ENCODE data around the gene B4GALT5. TPM values are rescaled to one million over a fixed set of nuclear protein-coding genes. Genes with fewer than 3 reads are reported as not detected.

B4GALT5 gene
- polyA plus RNA-seq, 1 experiment = 32.5 TPM

GRCh38 chr20:49758781-49759180, 45.1 kb upstream of the B4GALT5 start:
- Histone ChIP-seq H3K27ac (ENCODE audit: low read depth, low read length) (no peak overlapping the region), H3K27me3 (ENCODE audit: control insufficient read depth, insufficient read depth, low read length) (peaks cover 31% of the 10 kb centered on the region), H3K9me3 (ENCODE audit: control insufficient read depth, insufficient read depth, low read length) (no peaks in the 10 kb centered on the region), H3K4me3 (ENCODE audit: low read depth, low read length) (no peak overlapping the region)
- no peak for DNase-seq (ENCODE audit: low read depth, low spot score)
- ChIA-PET POLR2A (no interaction called here), CTCF (no interaction called here)
- TF ChIP-seq, protein P1, sequence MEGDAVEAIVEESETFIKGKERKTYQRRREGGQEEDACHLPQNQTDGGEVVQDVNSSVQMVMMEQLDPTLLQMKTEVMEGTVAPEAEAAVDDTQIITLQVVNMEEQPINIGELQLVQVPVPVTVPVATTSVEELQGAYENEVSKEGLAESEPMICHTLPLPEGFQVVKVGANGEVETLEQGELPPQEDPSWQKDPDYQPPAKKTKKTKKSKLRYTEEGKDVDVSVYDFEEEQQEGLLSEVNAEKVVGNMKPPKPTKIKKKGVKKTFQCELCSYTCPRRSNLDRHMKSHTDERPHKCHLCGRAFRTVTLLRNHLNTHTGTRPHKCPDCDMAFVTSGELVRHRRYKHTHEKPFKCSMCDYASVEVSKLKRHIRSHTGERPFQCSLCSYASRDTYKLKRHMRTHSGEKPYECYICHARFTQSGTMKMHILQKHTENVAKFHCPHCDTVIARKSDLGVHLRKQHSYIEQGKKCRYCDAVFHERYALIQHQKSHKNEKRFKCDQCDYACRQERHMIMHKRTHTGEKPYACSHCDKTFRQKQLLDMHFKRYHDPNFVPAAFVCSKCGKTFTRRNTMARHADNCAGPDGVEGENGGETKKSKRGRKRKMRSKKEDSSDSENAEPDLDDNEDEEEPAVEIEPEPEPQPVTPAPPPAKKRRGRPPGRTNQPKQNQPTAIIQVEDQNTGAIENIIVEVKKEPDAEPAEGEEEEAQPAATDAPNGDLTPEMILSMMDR (IDR thresholded peaks at IDR 0.05; ENCODE audit: low read depth, low read length) = no peak

DNA sequence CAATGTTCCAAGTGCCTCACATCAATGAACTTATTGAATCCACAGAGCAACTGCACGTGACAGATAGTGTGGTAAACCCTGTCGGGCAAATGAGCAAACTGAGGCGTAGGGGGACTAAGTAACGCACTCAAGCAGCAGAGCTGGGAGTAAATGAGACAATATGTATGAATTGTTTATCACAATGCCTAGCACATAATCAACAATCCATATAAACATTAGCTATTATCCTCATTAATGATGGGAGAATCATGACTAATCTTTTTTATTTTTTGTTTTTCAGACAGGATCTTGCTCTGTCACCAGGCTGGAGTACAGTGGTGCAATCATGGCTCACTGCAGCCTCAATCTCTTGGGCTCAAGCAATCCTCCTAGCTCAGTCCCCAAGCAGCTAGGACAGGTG, 43.9 kb upstream of the B4GALT5 start:
- TF ChIP-seq, protein P1 (IDR thresholded peaks at IDR 0.05; ENCODE audit: low read depth, low read length) = no peak
- no peak for DNase-seq (ENCODE audit: low read depth, low spot score)
- H3K27me3 ChIP-seq (ENCODE audit: control insufficient read depth, insufficient read depth, low read length) = peaks cover 31% of the 10 kb centered on the region
- no peak overlapping the region for H3K4me3 ChIP-seq (ENCODE audit: low read depth, low read length)
- no peaks in the 10 kb centered on the region for H3K9me3 ChIP-seq (ENCODE audit: control insufficient read depth, insufficient read depth, low read length)
- ChIA-PET POLR2A (no interaction called here), CTCF (no interaction called here)
- no peak overlapping the region for H3K27ac ChIP-seq (ENCODE audit: low read depth, low read length)

GRCh38 chr20:49756241-49756640, 42.6 kb upstream of the B4GALT5 start:
- H3K4me3 ChIP-seq (ENCODE audit: low read depth, low read length) = no peak overlapping the region
- H3K27ac ChIP-seq (ENCODE audit: low read depth, low read length) = no peak overlapping the region
- no peaks in the 10 kb centered on the region for H3K9me3 ChIP-seq (ENCODE audit: control insufficient read depth, insufficient read depth, low read length)
- TF ChIP-seq, protein P1 (IDR thresholded peaks at IDR 0.05; ENCODE audit: low read depth, low read length) = no peak
- H3K27me3 ChIP-seq (ENCODE audit: control insufficient read depth, insufficient read depth, low read length) = peaks cover 29% of the 10 kb centered on the region
- ChIA-PET CTCF (no interaction called here), POLR2A (no interaction called here)
- DNase-seq (ENCODE audit: low read depth, low spot score) = no peak

DNA sequence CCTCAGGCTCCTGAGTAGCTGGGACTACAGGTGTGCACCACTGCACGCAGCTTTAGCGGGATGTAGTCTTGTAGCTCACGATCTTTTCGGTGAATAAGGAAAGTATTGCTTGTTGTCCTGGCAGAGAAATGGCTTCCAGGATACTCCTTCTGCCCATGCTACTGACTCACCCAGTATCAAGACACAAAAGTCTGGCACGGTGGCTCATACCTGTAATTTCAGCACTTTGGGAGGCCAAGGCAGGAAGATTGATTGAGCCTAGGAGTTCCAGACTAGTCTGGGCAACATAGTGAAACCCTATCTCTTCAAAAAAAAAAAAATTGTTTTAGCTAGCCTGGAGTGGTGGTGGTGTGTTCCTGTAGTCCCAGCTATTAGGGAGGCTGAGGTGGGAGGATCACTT, 40.9 kb upstream of the B4GALT5 start:
- H3K27ac ChIP-seq (ENCODE audit: low read depth, low read length) = no peak overlapping the region

DNA sequence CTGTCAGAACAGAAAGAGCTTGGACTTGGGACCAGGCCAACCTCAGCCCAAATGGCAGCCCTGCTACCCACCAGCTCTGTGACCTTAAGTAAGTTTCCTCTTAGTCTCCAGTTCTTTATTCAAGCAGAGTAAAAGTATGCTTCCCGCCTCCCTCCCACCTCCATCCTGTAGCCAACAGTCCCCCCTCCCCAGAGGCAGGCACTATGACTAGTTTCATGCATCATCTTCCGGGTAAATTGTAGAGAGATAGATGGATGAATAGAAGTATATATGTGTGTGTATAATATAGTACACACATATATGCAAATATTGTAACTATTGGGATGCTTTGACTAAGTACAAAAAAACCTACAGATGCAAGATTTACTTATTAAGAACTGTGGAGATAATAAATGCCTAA, 39.5 kb upstream of the B4GALT5 start:
- Histone ChIP-seq H3K27ac (ENCODE audit: low read depth, low read length) (no peak overlapping the region), H3K9me3 (ENCODE audit: control insufficient read depth, insufficient read depth, low read length) (no peaks in the 10 kb centered on the region), H3K27me3 (ENCODE audit: control insufficient read depth, insufficient read depth, low read length) (peaks cover 22% of the 10 kb centered on the region), H3K4me3 (ENCODE audit: low read depth, low read length) (no peak overlapping the region)
- TF ChIP-seq, protein P1 (IDR thresholded peaks at IDR 0.05; ENCODE audit: low read depth, low read length) = no peak
- CTCF ChIA-PET = no interaction called here
- POLR2A ChIA-PET = no interaction called here
- no peak for DNase-seq (ENCODE audit: low read depth, low spot score)

More for the DNA sequence above, 40.9 kb upstream of the B4GALT5 start:
- ChIA-PET POLR2A (no interaction called here), CTCF (no interaction called here)
- H3K4me3 ChIP-seq (ENCODE audit: low read depth, low read length) = no peak overlapping the region
- peaks cover 30% of the 10 kb centered on the region for H3K27me3 ChIP-seq (ENCODE audit: control insufficient read depth, insufficient read depth, low read length)
- DNase-seq (ENCODE audit: low read depth, low spot score) = no peak
- TF ChIP-seq, protein P1 (IDR thresholded peaks at IDR 0.05; ENCODE audit: low read depth, low read length) = no peak
- H3K9me3 ChIP-seq (ENCODE audit: control insufficient read depth, insufficient read depth, low read length) = no peaks in the 10 kb centered on the region
